Stimulated activated naive CD8-positive, alpha-beta T cell treated with anti-CD3 and anti-CD28 coated beads, Interleukin-15, amount 100 ng/mL, for 72 hours (primary cell): ENCODE results near the gene BDKRB1.
"Not testable (repeated sequence)": the region's sequence is repeated elsewhere in the genome, so short reads cannot be mapped to it uniquely, and the experiment has no call there.

Experiments
- ATAC-seq: fragments of 150-1000 bp; cut with Tn5 transposase; 2 replicates; pipeline ENCODE4 v1.10.0; 2021; ENCODE audit warnings: mild to moderate bottlenecking, moderate library complexity
- DNase-seq, 2 donors: peaks; one replicate each; pipeline ENCODE4 v3.0.0; 2021 to 2022
- H3K27ac Mint-ChIP-seq, 2 donors: one replicate each; pipeline ENCODE4 v1.8.0; 2022; ENCODE audit warnings: mild to moderate bottlenecking in 2 of 2, mixed read lengths in 2 of 2, moderate library complexity in 2 of 2
- H3K27me3 Mint-ChIP-seq: one replicate; pipeline ENCODE4 v1.8.0; 2022; ENCODE audit warnings: mixed read lengths
- H3K4me1 Mint-ChIP-seq: one replicate; pipeline ENCODE4 v1.8.0; 2022; ENCODE audit warnings: mild to moderate bottlenecking, mixed read lengths
- H3K4me3 Mint-ChIP-seq, 2 donors: one replicate each; pipeline ENCODE4 v1.8.0; 2022; ENCODE audit warnings: mild to moderate bottlenecking in 2 of 2, mixed read lengths in 2 of 2, moderate library complexity in 1 of 2
- H3K9me3 Mint-ChIP-seq, 2 donors: one replicate each; pipeline ENCODE4 v1.8.0; 2022; ENCODE audit warnings: mixed read lengths in 2 of 2

BDKRB1 gene

GRCh38 chr14:96225745-96226151 is 30.3 kb upstream of the BDKRB1 start:
- DNase-seq (no peak), ATAC-seq (no peak)
- H3K4me3 Mint-ChIP-seq: no peak overlapping the region
- H3K27me3 Mint-ChIP-seq: peaks cover 12% of the 10 kb centered on the region
- H3K4me1 Mint-ChIP-seq: no peaks in the 10 kb centered on the region
- H3K27ac Mint-ChIP-seq: no peak overlapping the region
- peaks cover 0 to 6% of the 10 kb centered on the region in 2 donors for H3K9me3 Mint-ChIP-seq

- Mint-ChIP-seq H3K4me1 (no peaks in the 10 kb centered on the region), H3K4me3 (no peak overlapping the region), H3K9me3 (peaks cover 0 to 6% of the 10 kb centered on the region in 2 donors), H3K27me3 (no peaks in the 10 kb centered on the region), H3K27ac (no peak overlapping the region)
- ATAC-seq (no peak), DNase-seq (no peak)
Observed at GRCh38 chr14:96227428-96227827, 28.6 kb upstream of the BDKRB1 start.

- Mint-ChIP-seq H3K9me3 (peaks cover 0 to 6% of the 10 kb centered on the region in 2 donors), H3K4me3 (no peak overlapping the region), H3K27me3 (no peaks in the 10 kb centered on the region), H3K4me1 (no peaks in the 10 kb centered on the region), H3K27ac (no peak overlapping the region)
- ATAC-seq (no peak), DNase-seq (no peak)
Observed at GRCh38 chr14:96229315-96229714, 26.7 kb upstream of the BDKRB1 start.

GRCh38 chr14:96231056-96231455 is 25.0 kb upstream of the BDKRB1 start:
- DNase-seq (no peak), ATAC-seq (no peak)
- Mint-ChIP-seq H3K4me3 (no peak overlapping the region), H3K27me3 (no peaks in the 10 kb centered on the region), H3K9me3 (peaks cover 0 to 6% of the 10 kb centered on the region in 2 donors), H3K4me1 (no peaks in the 10 kb centered on the region), H3K27ac (no peak overlapping the region)

- no peaks in the 10 kb centered on the region for H3K27me3 Mint-ChIP-seq
- ATAC-seq: no peak
- no peaks in the 10 kb centered on the region for H3K4me1 Mint-ChIP-seq
- DNase-seq: no peak
- no peak overlapping the region for H3K4me3 Mint-ChIP-seq
- peak overlapping the region in 1 of 2 donors; percentile 36 for H3K27ac Mint-ChIP-seq
- peaks cover 0 to 6% of the 10 kb centered on the region in 2 donors for H3K9me3 Mint-ChIP-seq
Observed at GRCh38 chr14:96231526-96232130, 24.4 kb upstream of the BDKRB1 start.

GRCh38 chr14:96232506-96232905 is 23.5 kb upstream of the BDKRB1 start:
- H3K9me3 Mint-ChIP-seq: peaks cover 0 to 6% of the 10 kb centered on the region in 2 donors
- ATAC-seq (no peak), DNase-seq (no peak)
- H3K27ac Mint-ChIP-seq: no peak overlapping the region
- no peaks in the 10 kb centered on the region for H3K27me3 Mint-ChIP-seq
- no peaks in the 10 kb centered on the region for H3K4me1 Mint-ChIP-seq
- H3K4me3 Mint-ChIP-seq: no peak overlapping the region

GRCh38 chr14:96233661-96234060 is 22.3 kb upstream of the BDKRB1 start:
- no peaks in the 10 kb centered on the region for H3K4me1 Mint-ChIP-seq
- ATAC-seq (no peak), DNase-seq (no peak)
- H3K27ac Mint-ChIP-seq: peak overlapping the region; percentile 5 to 40
- H3K4me3 Mint-ChIP-seq: no peak overlapping the region
- no peaks in the 10 kb centered on the region for H3K27me3 Mint-ChIP-seq
- H3K9me3 Mint-ChIP-seq: peaks cover 0 to under 1% of the 10 kb centered on the region in 2 donors

GRCh38 chr14:96235426-96235825 is 20.6 kb upstream of the BDKRB1 start:
- H3K4me1 Mint-ChIP-seq: no peaks in the 10 kb centered on the region
- DNase-seq (no peak), ATAC-seq (no peak)
- H3K27ac Mint-ChIP-seq: no peak overlapping the region
- no peak overlapping the region for H3K4me3 Mint-ChIP-seq
- H3K9me3 Mint-ChIP-seq: no peaks in the 10 kb centered on the region
- H3K27me3 Mint-ChIP-seq: no peaks in the 10 kb centered on the region

- Mint-ChIP-seq H3K27ac (no peak overlapping the region), H3K4me1 (no peaks in the 10 kb centered on the region), H3K4me3 (no peak overlapping the region), H3K9me3 (no peaks in the 10 kb centered on the region), H3K27me3 (no peaks in the 10 kb centered on the region)
- DNase-seq (no peak), ATAC-seq (no peak)
Observed at GRCh38 chr14:96237641-96238040, 18.4 kb upstream of the BDKRB1 start.

GRCh38 chr14:96238676-96239265 is 17.2 kb upstream of the BDKRB1 start:
- ATAC-seq (no peak), DNase-seq (no peak)
- no peaks in the 10 kb centered on the region for H3K9me3 Mint-ChIP-seq
- no peak overlapping the region for H3K27ac Mint-ChIP-seq
- H3K27me3 Mint-ChIP-seq: no peaks in the 10 kb centered on the region
- no peaks in the 10 kb centered on the region for H3K4me1 Mint-ChIP-seq
- H3K4me3 Mint-ChIP-seq: no peak overlapping the region

- no peaks in the 10 kb centered on the region for H3K27me3 Mint-ChIP-seq
- no peak overlapping the region for H3K27ac Mint-ChIP-seq
- no peaks in the 10 kb centered on the region for H3K4me1 Mint-ChIP-seq
- H3K4me3 Mint-ChIP-seq: no peak overlapping the region
- ATAC-seq (no peak), DNase-seq (no peak)
- no peaks in the 10 kb centered on the region for H3K9me3 Mint-ChIP-seq
Observed at GRCh38 chr14:96239711-96240141, 16.3 kb upstream of the BDKRB1 start.

GRCh38 chr14:96240641-96241040 is 15.4 kb upstream of the BDKRB1 start:
- Mint-ChIP-seq H3K27ac (peak overlapping the region in 1 of 2 donors; percentile 64), H3K4me3 (no peak overlapping the region), H3K27me3 (no peaks in the 10 kb centered on the region), H3K9me3 (no peaks in the 10 kb centered on the region), H3K4me1 (no peaks in the 10 kb centered on the region)
- DNase-seq: no peak
- no peak for ATAC-seq

GRCh38 chr14:96242126-96242525 is 13.9 kb upstream of the BDKRB1 start:
- Mint-ChIP-seq H3K9me3 (no peaks in the 10 kb centered on the region), H3K4me3 (no peak overlapping the region), H3K27me3 (peaks cover 4% of the 10 kb centered on the region), H3K27ac (no peak overlapping the region), H3K4me1 (no peaks in the 10 kb centered on the region)
- no peak for ATAC-seq
- DNase-seq: no peak

GRCh38 chr14:96243785-96244184 is 12.2 kb upstream of the BDKRB1 start:
- no peak for ATAC-seq
- H3K27ac Mint-ChIP-seq: no peak overlapping the region
- no peaks in the 10 kb centered on the region for H3K4me1 Mint-ChIP-seq
- no peak overlapping the region for H3K4me3 Mint-ChIP-seq
- no peak for DNase-seq
- peaks cover 12% of the 10 kb centered on the region for H3K27me3 Mint-ChIP-seq
- H3K9me3 Mint-ChIP-seq: no peaks in the 10 kb centered on the region

GRCh38 chr14:96245074-96245473 is 10.9 kb upstream of the BDKRB1 start:
- not testable (repeated sequence) for ATAC-seq, H3K27ac Mint-ChIP-seq, H3K4me1 Mint-ChIP-seq, DNase-seq, H3K9me3 Mint-ChIP-seq, H3K4me3 Mint-ChIP-seq
- peaks cover 24% of the 10 kb centered on the region for H3K27me3 Mint-ChIP-seq

- ATAC-seq (no peak), DNase-seq (no peak)
- Mint-ChIP-seq H3K4me3 (no peak overlapping the region), H3K27me3 (peaks cover 29% of the 10 kb centered on the region), H3K4me1 (no peaks in the 10 kb centered on the region), H3K9me3 (no peaks in the 10 kb centered on the region), H3K27ac (no peak overlapping the region)
Observed at GRCh38 chr14:96245710-96246538, 10.1 kb upstream of the BDKRB1 start.
